Loucy (cell line): Measurements from ENCODE around the gene ZNF135.

Source experiments
- EZH2phosphoT487 ChIP-seq: fragments of 200-600 bp; IDR thresholded peaks from 2 replicates; pipeline ENCODE4 v1.6.1; 2018; ENCODE audit warnings: antibody characterized with exemption, mild to moderate bottlenecking, moderate library complexity, borderline replicate concordance
- TF ChIP-seq, protein P1 (sequence below): fragments of 200-600 bp; sonication (generic); conservative IDR thresholded peaks from 2 replicates; pipeline ENCODE4 v1.5.1; 2014; ENCODE audit warnings: mild to moderate bottlenecking, antibody characterized with exemption, low read length

DNA sequence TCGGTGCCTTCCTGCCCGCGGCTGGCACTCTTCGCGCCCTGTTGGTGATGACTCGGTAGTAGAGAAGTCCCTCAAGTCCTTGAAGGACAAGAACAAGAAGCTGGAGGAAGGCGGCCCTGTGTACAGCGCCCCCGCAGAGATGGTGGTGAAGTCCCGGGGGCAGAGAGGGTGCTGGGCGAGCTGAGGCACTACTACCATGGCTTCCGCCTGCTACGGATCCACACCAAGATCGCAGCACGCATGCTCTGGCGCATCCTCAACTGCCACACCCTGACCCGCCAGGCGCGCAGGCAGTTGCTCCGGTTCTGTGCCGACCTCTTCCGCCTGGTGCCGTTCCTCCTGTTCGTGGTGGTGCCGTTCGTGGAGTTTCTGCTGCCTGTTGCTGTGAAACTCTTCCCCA, 14.2 kb upstream of the ZNF135 start:
- TF ChIP-seq EZH2phosphoT487: no peak
- TF ChIP-seq, protein P1, sequence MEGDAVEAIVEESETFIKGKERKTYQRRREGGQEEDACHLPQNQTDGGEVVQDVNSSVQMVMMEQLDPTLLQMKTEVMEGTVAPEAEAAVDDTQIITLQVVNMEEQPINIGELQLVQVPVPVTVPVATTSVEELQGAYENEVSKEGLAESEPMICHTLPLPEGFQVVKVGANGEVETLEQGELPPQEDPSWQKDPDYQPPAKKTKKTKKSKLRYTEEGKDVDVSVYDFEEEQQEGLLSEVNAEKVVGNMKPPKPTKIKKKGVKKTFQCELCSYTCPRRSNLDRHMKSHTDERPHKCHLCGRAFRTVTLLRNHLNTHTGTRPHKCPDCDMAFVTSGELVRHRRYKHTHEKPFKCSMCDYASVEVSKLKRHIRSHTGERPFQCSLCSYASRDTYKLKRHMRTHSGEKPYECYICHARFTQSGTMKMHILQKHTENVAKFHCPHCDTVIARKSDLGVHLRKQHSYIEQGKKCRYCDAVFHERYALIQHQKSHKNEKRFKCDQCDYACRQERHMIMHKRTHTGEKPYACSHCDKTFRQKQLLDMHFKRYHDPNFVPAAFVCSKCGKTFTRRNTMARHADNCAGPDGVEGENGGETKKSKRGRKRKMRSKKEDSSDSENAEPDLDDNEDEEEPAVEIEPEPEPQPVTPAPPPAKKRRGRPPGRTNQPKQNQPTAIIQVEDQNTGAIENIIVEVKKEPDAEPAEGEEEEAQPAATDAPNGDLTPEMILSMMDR: no peak
